Activated T-cell treated with anti-CD3 and anti-CD28 coated beads, Interleukin-2, amount 50 U/mL, for 4 hours (primary cell): ENCODE data around the gene RNF130. TPM values are rescaled to one million over a fixed set of nuclear protein-coding genes. Genes with fewer than 3 reads are reported as not detected.
"Not testable (repeated sequence)": the region's sequence is repeated elsewhere in the genome, so short reads cannot be mapped to it uniquely, and the experiment has no call there.

Experiments
- ATAC-seq, 2 donors: fragments of 200-7000 bp; cut with Tn5 transposase; one replicate each; pipeline ENCODE4 v1.10.0; 2021
- DNase-seq: peaks from one replicate; pipeline ENCODE4 v3.0.0-alpha.2; 2020
- H3K27me3 Mint-ChIP-seq: one replicate; pipeline ENCODE4 v1.8.0; 2021; ENCODE audit warnings: low read depth, mixed read lengths
- H3K36me3 Mint-ChIP-seq: one replicate; pipeline ENCODE4 v1.8.0; 2022; ENCODE audit warnings: mixed read lengths; ENCODE audit not compliant: insufficient read depth
- H3K4me1 Mint-ChIP-seq: one replicate; pipeline ENCODE4 v1.8.0; 2021; ENCODE audit warnings: low read depth, mixed read lengths
- H3K4me3 Mint-ChIP-seq: one replicate; pipeline ENCODE4 v1.8.0; 2021; ENCODE audit warnings: mild to moderate bottlenecking, moderate library complexity, mixed read lengths
- H3K9me3 Mint-ChIP-seq: one replicate; pipeline ENCODE4 v1.8.0; 2021; ENCODE audit warnings: mixed read lengths
- total RNA-seq, 3 donors: library from RNA; stranded (reverse); gene quantifications; one replicate each; pipeline ENCODE4 v1.2.1, GENCODE V29; 2021

Gene RNF130
- total RNA-seq, 3 donors from 2014 or later = 17.2 to 19.5 (median 18.4) TPM

DNA sequence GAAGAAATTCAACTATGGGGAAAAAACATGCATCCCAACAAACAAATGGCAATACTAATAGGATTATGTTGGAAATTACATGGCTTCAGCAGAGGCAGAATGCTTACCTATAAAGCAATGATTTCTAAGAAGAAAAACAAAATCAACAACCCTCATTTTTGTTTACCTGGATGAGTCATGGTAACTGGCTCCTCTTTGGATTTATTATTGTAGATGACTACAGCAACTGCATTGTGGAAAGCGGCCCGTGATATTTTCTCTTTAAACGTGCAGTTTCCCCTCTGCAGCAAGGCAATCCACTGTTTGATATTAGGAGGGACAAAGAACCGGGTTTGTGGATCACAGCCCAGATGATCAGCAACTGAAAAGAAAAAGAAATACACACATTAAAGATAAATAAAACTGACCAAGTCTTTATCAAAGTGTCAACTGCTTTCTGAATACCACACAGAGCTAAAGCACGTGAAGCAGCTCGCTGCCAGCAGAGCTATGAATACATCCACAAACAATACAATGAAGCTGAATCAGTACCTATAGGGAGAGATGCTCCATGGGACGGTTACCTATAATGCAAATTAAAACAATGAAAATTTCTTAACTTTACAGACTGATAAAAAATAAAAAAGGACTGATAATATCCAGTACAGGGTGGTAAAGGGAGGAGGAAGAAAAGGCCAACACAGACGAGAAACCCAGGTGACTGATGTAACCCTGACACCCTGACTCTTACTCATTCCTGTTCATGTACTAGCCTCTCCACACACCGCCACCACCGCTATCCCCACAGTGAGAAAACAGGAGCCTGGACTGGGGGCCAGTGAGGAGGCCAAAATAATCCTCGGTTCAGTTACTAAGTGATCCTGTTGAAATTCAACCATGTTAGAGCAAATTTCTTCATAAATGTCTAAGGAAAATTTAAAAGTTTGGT, 31.0 kb downstream of the RNF130 start:
- peaks cover 13% of the 10 kb centered on the region for H3K9me3 Mint-ChIP-seq
- DNase-seq (no peak), ATAC-seq (no peak)
- peaks cover 33% of the 10 kb centered on the region for H3K36me3 Mint-ChIP-seq
- H3K4me3 Mint-ChIP-seq = no peak overlapping the region
- no peaks in the 10 kb centered on the region for H3K4me1 Mint-ChIP-seq
- H3K27me3 Mint-ChIP-seq = no peaks in the 10 kb centered on the region

DNA sequence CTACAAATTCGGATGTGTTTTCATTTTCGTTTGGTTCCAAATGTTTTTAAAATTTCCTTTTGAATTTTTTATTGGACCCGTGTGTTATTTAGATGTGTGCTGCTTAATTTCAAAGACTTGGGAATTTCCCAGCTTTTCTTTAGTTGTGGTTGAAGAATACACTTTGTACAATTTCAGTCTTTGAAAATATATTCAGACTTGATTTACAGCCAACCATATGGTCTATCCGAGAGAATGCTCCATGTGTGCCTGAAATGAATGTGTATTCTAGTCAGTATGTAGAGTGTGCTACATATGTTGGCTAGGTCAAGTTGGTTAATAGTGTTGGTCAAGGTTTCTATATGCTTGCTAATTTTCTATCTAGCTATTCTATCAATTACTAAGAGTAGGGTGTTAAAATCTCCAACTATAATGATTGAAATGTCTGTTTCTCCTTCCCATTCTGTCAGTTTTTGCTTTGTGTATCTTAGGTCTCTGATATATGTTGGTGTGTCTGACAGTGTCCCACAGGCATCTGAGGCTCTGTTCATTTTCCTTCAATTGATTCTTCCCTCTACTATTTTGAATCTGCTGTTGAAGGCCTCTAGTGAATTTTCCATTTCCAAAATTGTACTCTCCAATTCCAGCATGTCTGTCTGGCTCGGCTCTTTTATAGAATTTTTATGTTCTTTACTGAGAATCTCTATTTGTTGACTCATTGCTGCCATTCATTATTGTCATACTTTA, 36.2 kb downstream of the RNF130 start:
- H3K27me3 Mint-ChIP-seq = no peaks in the 10 kb centered on the region
- H3K4me3 Mint-ChIP-seq = no peak overlapping the region
- ATAC-seq = no peak
- peaks cover 18% of the 10 kb centered on the region for H3K9me3 Mint-ChIP-seq
- H3K36me3 Mint-ChIP-seq = peaks cover 44% of the 10 kb centered on the region
- H3K4me1 Mint-ChIP-seq = no peaks in the 10 kb centered on the region
- DNase-seq = no peak

DNA sequence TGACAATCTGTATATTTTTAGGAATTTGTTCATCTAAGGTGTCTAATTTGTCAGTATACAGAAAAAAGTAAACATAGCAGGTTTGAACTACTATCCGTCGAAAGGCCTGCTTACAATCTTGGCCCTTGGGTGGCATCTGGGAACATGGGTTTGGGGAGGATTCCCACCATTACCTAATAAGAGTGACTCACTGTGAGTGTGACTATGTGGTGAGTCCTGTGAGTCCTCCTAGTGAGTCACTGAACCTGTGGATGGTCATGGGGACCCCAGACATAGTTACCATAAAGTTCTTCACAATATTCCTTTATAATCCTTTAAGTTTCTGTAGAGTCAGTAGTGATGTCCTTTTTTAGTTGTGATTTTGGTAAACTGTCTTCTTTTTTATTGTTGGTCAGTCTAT, 37.0 kb downstream of the RNF130 start:
- Mint-ChIP-seq H3K4me1 (no peaks in the 10 kb centered on the region), H3K27me3 (no peaks in the 10 kb centered on the region), H3K4me3 (no peak overlapping the region), H3K9me3 (peaks cover 18% of the 10 kb centered on the region), H3K36me3 (peaks cover 42% of the 10 kb centered on the region)
- no peak for ATAC-seq
- DNase-seq = no peak

DNA sequence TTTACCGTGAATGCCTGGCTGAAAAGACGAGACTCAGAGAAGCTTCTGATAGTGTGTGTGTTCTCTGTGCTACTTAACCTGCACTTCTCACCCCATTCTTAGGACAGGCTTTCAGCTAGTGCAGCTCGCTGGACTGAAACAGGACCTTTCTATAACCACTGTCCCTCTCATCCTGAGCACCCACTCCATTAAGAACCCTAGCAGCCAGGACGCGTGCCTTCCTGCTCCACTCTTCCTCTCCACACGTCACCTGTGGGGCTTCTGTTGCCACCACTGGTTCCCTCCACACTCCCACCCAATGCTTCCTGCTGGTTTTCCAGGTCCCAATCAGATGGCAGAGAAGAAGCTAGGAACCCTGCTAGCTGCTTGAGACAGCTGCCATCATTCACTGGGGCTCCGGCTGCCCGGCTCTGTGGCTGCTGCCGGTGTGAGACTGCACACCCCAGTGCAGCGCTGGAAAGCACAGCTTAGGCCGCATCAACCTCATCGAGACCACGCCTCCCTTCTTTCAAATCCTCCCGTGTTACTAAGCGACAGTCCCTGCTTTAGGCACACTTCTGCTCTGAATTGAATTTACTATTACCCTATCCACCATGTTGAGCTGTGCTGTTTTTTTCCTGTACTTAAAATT, 44.0 kb downstream of the RNF130 start:
- peaks cover 8% of the 10 kb centered on the region for H3K36me3 Mint-ChIP-seq
- no peaks in the 10 kb centered on the region for H3K27me3 Mint-ChIP-seq
- no peaks in the 10 kb centered on the region for H3K9me3 Mint-ChIP-seq
- DNase-seq = no peak
- no peak for ATAC-seq
- H3K4me3 Mint-ChIP-seq = no peak overlapping the region
- no peaks in the 10 kb centered on the region for H3K4me1 Mint-ChIP-seq

DNA sequence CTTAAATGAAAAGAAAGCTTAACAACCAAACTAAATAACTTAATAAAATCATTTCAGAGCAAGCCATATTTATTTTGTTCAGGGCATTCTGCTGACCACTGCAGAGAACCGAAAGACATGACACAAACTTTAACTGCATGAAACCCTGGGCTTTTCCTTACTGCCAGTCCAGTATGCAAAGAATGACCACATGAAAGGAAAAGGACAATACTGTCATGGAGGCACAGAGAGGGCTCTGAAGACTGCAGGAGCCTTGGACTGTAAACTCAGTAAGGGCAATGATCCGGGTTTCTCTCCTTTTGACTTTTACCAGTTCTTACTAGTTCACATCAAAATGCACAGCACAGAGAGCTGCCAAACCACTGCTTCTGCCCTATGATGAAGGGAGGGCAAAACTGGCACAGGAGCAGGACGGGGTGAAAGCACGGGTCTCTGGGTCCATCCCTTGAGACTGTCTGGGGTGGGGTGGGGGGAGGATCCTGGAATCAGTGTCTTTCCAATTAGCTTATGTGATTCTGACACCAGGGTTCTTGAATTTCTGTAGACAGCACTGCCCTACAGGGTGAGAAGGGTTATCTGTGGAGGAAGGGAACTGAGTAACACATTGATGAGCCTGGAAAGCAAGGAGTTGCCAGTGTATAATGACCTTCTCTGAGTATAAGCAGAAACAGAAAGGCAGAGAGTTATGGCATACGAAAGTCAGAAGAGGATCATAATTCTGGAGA, 44.7 kb downstream of the RNF130 start:
- peaks cover 8% of the 10 kb centered on the region for H3K36me3 Mint-ChIP-seq
- ATAC-seq (no peak), DNase-seq (no peak)
- no peaks in the 10 kb centered on the region for H3K4me1 Mint-ChIP-seq
- no peak overlapping the region for H3K4me3 Mint-ChIP-seq
- no peaks in the 10 kb centered on the region for H3K27me3 Mint-ChIP-seq
- H3K9me3 Mint-ChIP-seq = no peaks in the 10 kb centered on the region

DNA sequence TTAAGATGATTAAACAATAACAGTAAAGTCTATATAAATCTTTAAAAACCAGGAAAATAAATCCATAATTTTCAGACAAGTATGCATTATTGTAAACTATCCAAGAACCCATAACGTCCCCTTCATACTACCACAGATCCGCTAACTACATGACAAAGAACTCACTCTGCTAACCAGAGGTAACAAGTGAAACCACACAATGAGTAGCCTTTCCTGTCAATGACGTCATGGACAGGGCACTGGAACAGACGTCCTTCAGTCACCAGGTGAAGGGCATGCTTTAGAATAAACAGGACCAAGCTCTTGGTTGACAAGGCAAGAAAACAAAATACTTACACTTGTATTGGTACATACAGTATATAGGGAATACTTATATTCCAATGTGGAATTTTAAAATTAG, 45.2 kb downstream of the RNF130 start:
- H3K9me3 Mint-ChIP-seq = no peaks in the 10 kb centered on the region
- H3K36me3 Mint-ChIP-seq = peaks cover 9% of the 10 kb centered on the region
- no peak for ATAC-seq
- no peak for DNase-seq
- no peak overlapping the region for H3K4me3 Mint-ChIP-seq
- no peaks in the 10 kb centered on the region for H3K4me1 Mint-ChIP-seq
- H3K27me3 Mint-ChIP-seq = no peaks in the 10 kb centered on the region

DNA sequence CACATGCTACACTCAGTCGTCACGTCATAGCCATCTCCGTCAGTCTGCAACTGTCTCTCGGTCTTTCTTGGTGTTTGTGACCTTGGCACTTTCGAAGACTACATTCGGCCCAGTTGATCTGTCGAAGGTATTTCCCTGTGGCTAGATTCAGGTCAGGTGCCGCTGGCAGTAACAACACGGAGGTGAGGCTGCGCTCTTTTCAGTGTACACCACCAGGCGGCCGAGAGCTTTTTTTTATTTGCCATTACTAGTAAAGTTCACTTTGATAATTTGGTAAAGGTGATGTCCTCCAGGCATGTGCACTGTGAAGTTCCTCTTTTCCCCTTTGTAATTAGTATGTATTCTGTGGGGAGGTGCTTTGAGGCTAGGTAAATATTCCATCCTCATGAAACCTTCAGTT, 49.7 kb downstream of the RNF130 start:
- peaks cover 22% of the 10 kb centered on the region for H3K36me3 Mint-ChIP-seq
- no peaks in the 10 kb centered on the region for H3K4me1 Mint-ChIP-seq
- H3K27me3 Mint-ChIP-seq = no peaks in the 10 kb centered on the region
- ATAC-seq = no peak
- no peak for DNase-seq
- no peak overlapping the region for H3K4me3 Mint-ChIP-seq
- no peaks in the 10 kb centered on the region for H3K9me3 Mint-ChIP-seq

DNA sequence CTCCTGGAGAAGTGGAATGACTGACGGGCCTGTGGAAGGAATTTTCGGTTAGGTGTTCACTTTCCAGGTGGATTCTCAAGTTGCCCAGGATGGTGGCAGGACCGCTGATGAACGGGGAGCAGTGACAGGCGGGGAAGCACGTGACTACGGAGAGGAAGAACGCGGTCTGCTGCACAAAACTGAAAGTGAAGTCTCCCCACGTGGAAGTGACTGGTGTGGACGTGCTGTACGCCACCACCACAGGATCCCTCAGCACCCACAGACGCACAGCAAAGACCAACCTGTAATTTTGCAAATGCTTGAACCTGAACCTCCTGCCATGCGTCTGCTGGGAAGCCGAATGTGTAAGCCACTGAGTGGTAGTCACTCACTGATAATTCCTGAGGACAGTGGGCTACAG, 51.4 kb downstream of the RNF130 start:
- H3K4me3 Mint-ChIP-seq = no peak overlapping the region
- H3K27me3 Mint-ChIP-seq = no peaks in the 10 kb centered on the region
- H3K9me3 Mint-ChIP-seq = no peaks in the 10 kb centered on the region
- no peak for ATAC-seq
- H3K4me1 Mint-ChIP-seq = no peaks in the 10 kb centered on the region
- H3K36me3 Mint-ChIP-seq = peaks cover 25% of the 10 kb centered on the region
- no peak for DNase-seq

DNA sequence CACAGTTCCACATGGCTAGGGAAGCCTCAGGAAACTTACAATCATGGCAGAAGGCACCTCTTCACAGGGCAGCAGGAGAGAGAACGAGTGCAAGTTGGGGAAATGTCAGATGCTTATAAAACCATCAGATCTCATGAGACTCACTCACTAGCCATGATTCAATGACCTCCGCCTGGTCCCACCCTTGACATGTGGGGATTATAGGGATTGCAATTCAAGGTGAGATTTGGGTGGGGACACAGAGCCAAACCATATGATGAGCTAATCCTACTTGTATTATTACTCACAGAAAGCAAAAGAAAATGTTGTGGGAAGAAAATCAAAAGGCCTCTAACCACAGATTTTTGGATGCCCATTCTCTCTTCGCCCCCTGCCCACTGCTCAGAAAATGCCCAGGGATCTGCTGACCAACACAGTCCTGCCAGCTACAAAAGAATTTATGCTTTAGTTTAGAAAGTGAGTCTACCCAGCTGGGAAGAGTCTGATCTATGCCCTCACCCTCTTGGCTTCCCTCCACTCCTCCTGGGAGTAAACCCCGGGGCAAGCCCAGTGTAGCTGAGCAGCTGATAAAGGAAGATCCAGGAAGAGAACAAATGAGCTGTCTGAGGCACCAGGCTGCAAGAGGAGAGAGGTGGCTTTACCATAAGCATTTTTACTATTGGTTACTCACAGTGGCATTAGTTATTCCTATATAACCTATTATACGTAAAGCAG, 53.1 kb downstream of the RNF130 start:
- H3K27me3 Mint-ChIP-seq = no peaks in the 10 kb centered on the region
- DNase-seq (no peak), ATAC-seq (no peak)
- H3K36me3 Mint-ChIP-seq = peaks cover 21% of the 10 kb centered on the region
- no peak overlapping the region for H3K4me3 Mint-ChIP-seq
- H3K4me1 Mint-ChIP-seq = no peaks in the 10 kb centered on the region
- H3K9me3 Mint-ChIP-seq = no peaks in the 10 kb centered on the region

DNA sequence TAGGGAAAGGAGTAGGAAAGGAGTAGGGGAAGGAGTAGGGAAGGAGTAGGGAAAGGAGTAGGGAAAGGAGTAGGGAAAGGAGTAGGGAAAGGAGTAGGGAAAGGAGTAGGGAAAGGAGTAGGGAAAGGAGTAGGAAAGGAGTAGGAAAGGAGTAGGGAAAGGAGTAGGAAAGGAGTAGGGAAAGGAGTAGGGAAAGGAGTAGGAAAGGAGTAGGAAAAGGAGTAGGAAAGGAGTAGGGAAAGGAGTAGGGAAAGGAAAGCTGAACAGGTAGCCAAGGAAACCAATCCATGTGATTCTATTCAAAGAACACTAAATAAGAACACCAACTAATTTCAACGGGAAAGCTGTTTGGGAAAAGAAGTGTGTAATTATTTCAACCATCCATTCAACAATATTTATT, 56.0 kb downstream of the RNF130 start:
- H3K4me1 Mint-ChIP-seq, H3K9me3 Mint-ChIP-seq, ATAC-seq: not testable (repeated sequence)

DNA sequence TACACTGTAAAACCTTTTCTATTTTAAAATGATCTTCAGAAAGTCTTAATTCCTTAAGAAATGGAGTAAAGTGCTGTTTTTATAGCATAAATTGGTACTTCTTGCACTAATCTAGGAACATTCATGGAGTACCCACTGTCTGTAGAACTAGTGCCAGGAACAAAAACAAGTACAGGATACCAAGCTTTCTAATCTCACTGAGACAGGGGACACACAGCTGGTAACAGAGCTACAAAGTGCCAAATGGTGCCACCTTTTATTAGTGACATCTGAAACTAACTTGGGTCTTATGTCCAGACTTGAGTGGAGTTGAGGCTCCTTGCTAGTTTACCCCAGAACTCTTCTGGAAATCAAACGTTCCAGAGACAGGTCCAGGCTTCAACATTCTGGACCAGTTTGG, 57.9 kb downstream of the RNF130 start:
- ATAC-seq (no peak), DNase-seq (no peak)
- no peaks in the 10 kb centered on the region for H3K4me1 Mint-ChIP-seq
- no peaks in the 10 kb centered on the region for H3K27me3 Mint-ChIP-seq
- no peak overlapping the region for H3K4me3 Mint-ChIP-seq
- peaks cover 19% of the 10 kb centered on the region for H3K36me3 Mint-ChIP-seq
- H3K9me3 Mint-ChIP-seq = no peaks in the 10 kb centered on the region

More for the DNA sequence above, 56.0 kb downstream of the RNF130 start:
- not testable (repeated sequence) for H3K4me3 Mint-ChIP-seq, DNase-seq, H3K27me3 Mint-ChIP-seq
- H3K36me3 Mint-ChIP-seq = peaks cover 22% of the 10 kb centered on the region

DNA sequence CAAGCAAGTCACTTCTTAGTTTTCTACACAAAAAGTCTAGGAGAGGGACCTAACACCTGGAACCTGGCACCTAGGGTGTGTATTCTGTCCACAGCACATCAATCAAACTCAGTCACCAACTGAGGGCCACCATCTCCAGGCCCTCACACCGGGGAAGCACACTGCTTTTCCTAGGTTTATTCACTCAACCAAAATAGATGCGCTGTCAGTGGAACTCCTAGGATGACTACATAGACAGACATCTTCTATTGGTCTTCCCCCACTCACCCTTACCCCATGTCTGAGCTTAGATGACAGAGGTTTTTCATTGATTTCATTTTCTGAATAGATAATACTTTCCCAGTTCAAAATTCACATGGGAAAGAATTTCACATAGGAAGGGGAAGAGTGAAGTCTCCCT, 59.2 kb downstream of the RNF130 start:
- no peaks in the 10 kb centered on the region for H3K27me3 Mint-ChIP-seq
- H3K36me3 Mint-ChIP-seq = peaks cover 14% of the 10 kb centered on the region
- H3K9me3 Mint-ChIP-seq = no peaks in the 10 kb centered on the region
- ATAC-seq = no peak
- DNase-seq = no peak
- peaks cover 8% of the 10 kb centered on the region for H3K4me1 Mint-ChIP-seq
- no peak overlapping the region for H3K4me3 Mint-ChIP-seq

DNA sequence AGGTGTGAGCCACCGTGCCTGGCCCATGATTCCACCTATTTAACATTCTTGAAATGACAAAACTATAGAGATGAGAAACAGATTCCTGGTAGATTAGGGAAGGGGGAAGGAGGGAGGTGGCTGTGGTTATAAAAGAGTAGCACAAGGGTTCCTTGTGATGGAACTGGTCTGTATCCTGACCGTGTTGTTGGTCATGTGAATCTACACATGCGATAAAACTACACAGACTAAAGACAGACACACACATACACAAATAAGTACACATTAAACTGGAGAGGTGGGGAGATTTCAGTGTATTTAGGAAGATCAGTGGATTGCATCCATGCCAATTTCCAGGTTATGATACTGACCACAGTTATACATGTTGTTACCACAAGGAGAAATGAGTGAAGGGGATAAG, 60.9 kb downstream of the RNF130 start:
- no peak for DNase-seq
- ATAC-seq = no peak
- Mint-ChIP-seq H3K4me1 (peaks cover 19% of the 10 kb centered on the region), H3K9me3 (no peaks in the 10 kb centered on the region), H3K36me3 (peaks cover 10% of the 10 kb centered on the region), H3K27me3 (no peaks in the 10 kb centered on the region), H3K4me3 (no peak overlapping the region)
